ENCODE data around the gene MEPE.

The MEPE gene, protein sequence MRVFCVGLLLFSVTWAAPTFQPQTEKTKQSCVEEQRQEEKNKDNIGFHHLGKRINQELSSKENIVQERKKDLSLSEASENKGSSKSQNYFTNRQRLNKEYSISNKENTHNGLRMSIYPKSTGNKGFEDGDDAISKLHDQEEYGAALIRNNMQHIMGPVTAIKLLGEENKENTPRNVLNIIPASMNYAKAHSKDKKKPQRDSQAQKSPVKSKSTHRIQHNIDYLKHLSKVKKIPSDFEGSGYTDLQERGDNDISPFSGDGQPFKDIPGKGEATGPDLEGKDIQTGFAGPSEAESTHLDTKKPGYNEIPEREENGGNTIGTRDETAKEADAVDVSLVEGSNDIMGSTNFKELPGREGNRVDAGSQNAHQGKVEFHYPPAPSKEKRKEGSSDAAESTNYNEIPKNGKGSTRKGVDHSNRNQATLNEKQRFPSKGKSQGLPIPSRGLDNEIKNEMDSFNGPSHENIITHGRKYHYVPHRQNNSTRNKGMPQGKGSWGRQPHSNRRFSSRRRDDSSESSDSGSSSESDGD

GRCh38 chr4:87832669-87833068 is at the start of gene MEPE:
Gene MEPE (plus strand): TSS chr4:87832969. CDS start chr4:87834715, 1,746 bp downstream.
- DNase-seq = no peak

GRCh38 chr4:87783781-87784180 is 49.0 kb upstream of the MEPE start:
- DNase-seq = no peak

GRCh38 chr4:87785731-87786509 is 46.8 kb upstream of the MEPE start:
- no peak for DNase-seq

GRCh38 chr4:87799301-87800113 is 33.3 kb upstream of the MEPE start, which contains the start of gene IBSP:
Gene IBSP (plus strand): TSS chr4:87799554. CDS start chr4:87802362, 2,808 bp downstream.
- DNase-seq = no peak

- DNase-seq = no peak
Measured at GRCh38 chr4:87802858-87803257, 29.9 kb upstream of the MEPE start.

DNA sequence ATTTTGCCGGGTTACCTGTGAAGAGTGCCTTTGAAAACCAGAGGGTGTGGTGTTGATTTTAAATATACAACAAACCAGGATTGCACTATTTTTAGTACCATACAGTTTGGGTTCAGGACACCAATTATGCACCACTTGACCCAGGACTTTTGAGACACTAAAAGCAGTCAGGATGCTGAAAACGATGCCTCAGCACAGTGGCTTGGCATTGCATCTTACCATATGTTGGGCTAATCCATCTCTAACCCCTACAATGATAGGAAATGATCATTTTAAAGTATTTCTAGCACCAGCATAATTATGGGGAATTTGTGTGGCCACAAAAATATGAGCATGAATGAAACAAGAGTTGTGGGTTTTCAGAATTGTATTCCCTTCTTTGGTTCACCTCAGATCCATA is 29.3 kb upstream of the MEPE start:
- DNase-seq = no peak

DNA sequence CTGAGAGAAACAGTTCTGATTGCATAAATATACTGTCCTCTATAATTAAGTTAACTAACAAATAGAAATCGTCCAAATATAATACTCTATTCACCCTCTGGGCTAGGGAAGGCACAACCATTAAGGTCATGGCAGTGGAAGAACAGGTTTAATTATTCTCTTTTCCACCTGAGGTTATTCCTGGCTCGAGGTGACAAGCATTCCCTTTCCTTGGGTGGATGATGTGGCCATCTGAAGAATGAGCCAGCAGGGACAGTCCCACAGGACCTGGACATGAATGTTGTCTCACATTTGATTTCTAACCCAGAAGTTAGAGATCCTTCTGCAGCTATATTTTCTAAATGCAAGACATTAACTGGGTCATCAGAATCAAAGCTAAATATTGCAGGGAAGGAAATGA is 27.9 kb upstream of the MEPE start:
- DNase-seq = no peak

DNA sequence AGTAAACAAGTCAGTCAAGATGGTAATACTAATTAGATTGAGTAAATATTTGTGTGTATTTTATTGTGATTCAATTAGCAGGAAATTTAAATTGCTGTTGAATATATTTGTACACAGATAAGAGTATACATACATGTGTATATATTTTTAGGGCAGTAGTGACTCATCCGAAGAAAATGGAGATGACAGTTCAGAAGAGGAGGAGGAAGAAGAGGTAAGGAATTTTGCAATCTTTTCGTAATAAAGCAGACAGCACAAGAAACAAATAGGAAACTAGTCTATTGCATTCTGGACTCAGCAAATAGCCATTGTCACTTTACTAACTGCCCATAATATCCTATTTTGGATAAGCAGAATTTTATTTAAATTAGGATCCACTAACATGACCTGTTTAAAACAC is 26.8 kb upstream of the MEPE start:
- no peak for DNase-seq

DNA sequence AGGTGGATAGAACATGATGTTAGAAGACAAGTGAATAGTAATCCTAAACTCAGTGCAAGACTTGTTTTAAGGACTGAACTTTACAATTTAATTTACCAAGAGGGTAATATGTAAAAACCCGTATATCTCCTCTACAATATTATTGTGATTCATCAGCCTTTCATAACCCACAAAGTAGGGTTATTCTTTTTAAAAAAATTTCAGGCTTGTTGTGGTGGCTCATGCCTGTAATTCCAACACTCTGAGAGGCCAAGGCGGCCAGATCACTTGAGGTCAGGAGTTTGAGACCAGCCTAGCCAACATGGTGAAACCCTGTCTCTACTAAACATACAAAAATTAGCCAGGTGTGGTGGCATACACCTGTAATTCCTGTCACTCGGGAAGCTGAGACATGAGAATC is 26.2 kb upstream of the MEPE start:
- DNase-seq = no peak

- no peak for DNase-seq
Measured at GRCh38 chr4:87807402-87807801, 25.4 kb upstream of the MEPE start.

DNA sequence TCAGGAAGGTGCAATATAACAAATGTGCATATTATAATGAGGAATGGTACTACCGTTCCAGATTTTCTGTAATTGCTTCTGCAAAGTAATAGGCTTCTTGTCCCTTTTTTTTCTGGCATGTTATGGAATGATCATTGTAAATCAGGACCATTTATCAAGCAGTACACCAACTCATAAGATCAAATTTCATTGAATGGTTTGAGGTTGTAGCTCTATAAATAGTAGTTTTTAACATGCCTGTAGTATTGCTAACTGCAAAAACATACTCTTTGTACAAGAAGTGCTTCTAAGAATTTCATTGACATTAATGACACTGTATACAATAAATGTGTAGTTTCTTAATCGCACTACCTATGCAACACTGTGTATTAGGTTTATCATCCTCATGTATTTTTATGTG is 20.8 kb upstream of the MEPE start:
- DNase-seq = no peak

- no peak for DNase-seq
Measured at GRCh38 chr4:87819281-87819919, 13.4 kb upstream of the MEPE start.

DNA sequence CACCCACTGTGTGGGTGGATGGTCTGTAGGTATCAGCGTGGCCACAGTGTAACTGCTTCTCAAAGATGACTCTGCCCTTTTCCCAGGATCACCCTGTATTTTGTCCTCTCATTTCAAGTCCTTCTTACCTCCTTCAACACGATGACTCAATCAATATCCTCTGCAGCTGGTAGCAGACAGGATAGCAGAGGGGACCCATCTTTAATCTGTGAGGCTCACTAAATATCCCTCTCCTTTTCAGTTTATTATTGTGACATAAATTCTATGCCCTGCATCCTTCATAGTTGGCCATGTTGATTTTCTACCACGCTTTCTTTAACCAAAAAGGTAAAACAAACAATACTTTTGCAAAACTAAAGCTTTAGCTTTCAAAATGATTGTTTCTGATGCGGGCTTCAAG is 9.6 kb upstream of the MEPE start:
- DNase-seq = no peak

- DNase-seq = no peak
Measured at GRCh38 chr4:87823724-87824123, 9.0 kb upstream of the MEPE start.

- no peak for DNase-seq
Measured at GRCh38 chr4:87824352-87824751, 8.4 kb upstream of the MEPE start.

GRCh38 chr4:87834401-87834800 is 1.6 kb downstream of the MEPE start:
- no peak for DNase-seq

DNA sequence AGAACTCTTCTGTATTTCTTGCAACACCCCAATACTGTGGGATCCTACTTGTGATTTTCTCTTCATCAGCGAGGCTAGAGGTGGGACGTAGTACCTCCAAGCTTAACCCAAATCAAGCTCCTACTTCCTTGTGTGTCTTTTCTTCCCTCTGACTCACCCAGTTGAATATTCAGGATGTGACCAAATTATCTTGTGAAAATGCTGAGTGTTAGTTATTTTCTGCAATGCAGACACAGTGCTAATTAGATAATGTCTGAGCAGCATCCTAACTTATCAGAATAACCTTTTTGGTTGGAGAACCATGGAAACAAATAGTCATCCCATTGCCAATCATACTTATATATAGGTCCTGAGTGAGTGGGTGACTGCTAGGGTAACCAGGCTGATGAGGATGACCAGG is 2.4 kb downstream of the MEPE start:
- no peak for DNase-seq

GRCh38 chr4:87835743-87836142 is 3.0 kb downstream of the MEPE start:
- no peak for DNase-seq

GRCh38 chr4:87838205-87838604 is 5.4 kb downstream of the MEPE start:
- DNase-seq = no peak

- DNase-seq = no peak
Measured at GRCh38 chr4:87838890-87839591, 6.3 kb downstream of the MEPE start.

GRCh38 chr4:87839592-87839946 is 6.8 kb downstream of the MEPE start:
- DNase-seq = no peak

- no peak for DNase-seq
Measured at GRCh38 chr4:87840149-87840548, 7.4 kb downstream of the MEPE start.
